Keratinocyte (primary cell): ENCODE results near the gene ITGB1BP2. TPM values are rescaled to one million over a fixed set of nuclear protein-coding genes. Genes with fewer than 3 reads are reported as not detected.

Experiments
- DNase-seq: peaks from one replicate; pipeline ENCODE4 v3.0.0-alpha.2; 2011; ENCODE audit warnings: low read depth, missing footprints, low spot score
- FAIRE-seq: peaks from 2 replicates; lab custom pipeline; 2011; peaks lifted over from hg19 to GRCh38; lab: Jason Lieb, UNC
- H2AFZ ChIP-seq: 2 replicates; pipeline ENCODE4 v1.6.0; 2012; ENCODE audit warnings: low read length, control low read depth, inconsistent platforms; ENCODE audit not compliant: control insufficient read depth
- H3K27ac ChIP-seq: 2 replicates; pipeline ENCODE4 v1.5.1; 2011; ENCODE audit warnings: low read length; ENCODE audit not compliant: control insufficient read depth, insufficient read depth
- H3K27me3 ChIP-seq: 3 replicates; pipeline ENCODE4 v1.6.0; 2011; ENCODE audit warnings: low read length; ENCODE audit not compliant: control insufficient read depth, insufficient read depth; ENCODE audit errors: extremely low read depth
- H3K36me3 ChIP-seq, 2 experiments: 2 replicates in 1 of 2; 3 replicates in 1 of 2; pipeline ENCODE4 v1.5.1; 2011; ENCODE audit warnings: low read length in 2 of 2, mild to moderate bottlenecking in 1 of 2; ENCODE audit not compliant: control insufficient read depth in 2 of 2, insufficient read depth in 2 of 2; ENCODE audit errors: extremely low read depth in 1 of 2
- H3K4me1 ChIP-seq: 3 replicates; pipeline ENCODE4 v1.5.1; 2011; ENCODE audit warnings: low read length; ENCODE audit not compliant: control insufficient read depth, insufficient read depth; ENCODE audit errors: extremely low read depth
- H3K4me2 ChIP-seq: 3 replicates; pipeline ENCODE4 v1.6.0; 2011; ENCODE audit warnings: low read depth, low read length; ENCODE audit not compliant: control insufficient read depth, insufficient read depth; ENCODE audit errors: extremely low read depth
- H3K4me3 ChIP-seq, 3 experiments: fragments of 200-600 bp in 1 of 3; sonication (generic) in 1 of 3; 2 replicates in 2 of 3; 3 replicates in 1 of 3; pipeline ENCODE4 v1.5.1; 2011 to 2016; ENCODE audit warnings: low read length in 3 of 3, mild to moderate bottlenecking in 3 of 3, control low read depth in 2 of 3, inconsistent platforms in 1 of 3, low read depth in 1 of 3, mixed read lengths in 1 of 3, mixed run types in 1 of 3, moderate library complexity in 1 of 3; ENCODE audit not compliant: control insufficient read depth in 2 of 3, insufficient read depth in 2 of 3; ENCODE audit errors: extremely low read depth in 1 of 3
- H3K79me2 ChIP-seq: 2 replicates; pipeline ENCODE4 v1.6.0; 2012; ENCODE audit warnings: low read length; ENCODE audit not compliant: control insufficient read depth, insufficient read depth
- H3K9ac ChIP-seq: 3 replicates; pipeline ENCODE4 v1.6.0; 2011; ENCODE audit warnings: low read length; ENCODE audit not compliant: control insufficient read depth, insufficient read depth; ENCODE audit errors: extremely low read depth
- H3K9me1 ChIP-seq: 3 replicates; pipeline ENCODE4 v1.6.0; 2011; ENCODE audit warnings: low read length; ENCODE audit not compliant: control insufficient read depth, insufficient read depth; ENCODE audit errors: extremely low read depth
- H3K9me3 ChIP-seq: 2 replicates; pipeline ENCODE4 v1.5.1; 2012; ENCODE audit warnings: low read depth, low read length; ENCODE audit not compliant: control insufficient read depth
- H4K20me1 ChIP-seq: 3 replicates; pipeline ENCODE4 v1.6.0; 2011; ENCODE audit warnings: low read length; ENCODE audit not compliant: control insufficient read depth, insufficient read depth; ENCODE audit errors: extremely low read depth
- EZH2 ChIP-seq: IDR thresholded peaks from one replicate; pipeline ENCODE4 v1.6.1; 2012; ENCODE audit warnings: inconsistent platforms, mild to moderate bottlenecking, low read length, moderate library complexity
- dilution Hi-C: fragments of 300-500 bp; cut with MboI; formaldehyde crosslinking; loops from one replicate; pipeline ENCODE4 v1.7.0; 2020; ENCODE audit warnings: low sequenced_read_pairs; ENCODE audit not compliant: extremely low pct_ligation_motif_present
- polyA plus RNA-seq, 5 experiments: library from polyadenylated mRNA; depleted of rRNA in 3 of 5; stranded (reverse) in 3 of 5; stranded (forward) in 1 of 5; unstranded in 1 of 5; fragments of >200 nt; gene quantifications; 1 replicate in 1 of 5; 2 replicates in 3 of 5; 3 replicates in 1 of 5; pipeline versions ENCODE4 v1.2.1 to v1.2.3, GENCODE V29; 2011 to 2012; ENCODE audit warnings: missing spikeins in 2 of 5, low read depth in 1 of 5, low replicate concordance in 1 of 5
- TF ChIP-seq, protein P1 (sequence below), 3 experiments: IDR thresholded peaks in 1 of 3; conservative IDR thresholded peaks in 1 of 3; optimal IDR thresholded peaks in 1 of 3; 2 replicates in 2 of 3; 3 replicates in 1 of 3; pipeline versions ENCODE3 to v1.5.1; 2011; ENCODE audit warnings: low read length in 3 of 3, mild to moderate bottlenecking in 3 of 3, moderate library complexity in 2 of 3, control low read depth in 1 of 3, inconsistent platforms in 1 of 3; ENCODE audit not compliant: insufficient read depth in 2 of 3; ENCODE audit errors: extremely low read depth in 1 of 3

Gene ITGB1BP2
- polyA plus RNA-seq, 1 donor (not counting 4 experiments of a cell fraction or from before 2014, with no cell fraction given), result 1.0 TPM

DNA sequence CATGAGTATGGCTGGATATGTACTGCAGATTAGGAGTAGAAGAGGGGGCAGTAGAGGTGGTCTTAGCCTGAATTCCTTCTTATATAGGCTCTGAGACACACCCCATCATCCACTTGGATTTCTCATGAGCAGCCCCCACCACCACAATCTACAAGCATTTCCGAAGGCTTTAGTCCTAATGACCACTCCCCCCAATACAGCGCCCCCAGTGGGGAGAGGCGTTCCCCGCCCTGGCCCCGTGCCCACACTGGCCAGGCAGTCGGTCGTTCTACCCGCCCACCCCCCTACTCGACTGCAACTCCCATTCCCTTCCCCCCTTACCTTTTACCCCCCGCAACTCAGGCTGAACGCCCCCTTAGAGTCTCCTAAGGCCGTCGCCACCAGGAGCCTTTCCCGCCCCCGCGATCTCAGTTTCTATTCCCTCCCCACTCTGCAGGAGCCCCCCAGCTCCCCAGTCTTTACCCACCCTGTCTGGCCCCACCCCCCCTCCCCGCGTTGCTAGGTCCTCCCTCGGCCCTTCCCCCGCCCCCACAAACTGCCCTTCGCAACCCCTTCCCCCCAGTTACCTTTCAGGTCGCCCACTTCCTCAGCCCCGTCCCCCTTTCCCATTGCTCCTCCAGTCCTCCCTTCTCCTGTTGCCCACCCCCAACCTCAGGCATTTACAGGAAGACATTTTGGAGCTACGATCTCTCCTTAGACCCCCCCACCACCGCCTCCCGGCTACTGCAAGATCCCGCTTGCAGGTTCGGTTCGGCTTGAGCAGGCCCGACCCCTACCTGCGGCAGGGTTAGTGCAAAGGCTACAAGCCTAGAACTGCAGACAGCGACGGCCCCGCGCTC is 48.1 kb upstream of the ITGB1BP2 start:
- peaks cover 2% of the 10 kb centered on the region for H3K4me1 ChIP-seq
- peaks cover 3% of the 10 kb centered on the region for H3K79me2 ChIP-seq
- H3K27me3 ChIP-seq, result no peaks in the 10 kb centered on the region
- H3K9ac ChIP-seq, result peak overlapping the region; percentile 72
- DNase-seq (no peak), FAIRE-seq (no peak)
- H3K4me3 ChIP-seq, result peak overlapping the region; percentile 63 to 74 (median 69)
- no peaks in the 10 kb centered on the region for H4K20me1 ChIP-seq
- TF ChIP-seq EZH2, result no peak
- TF ChIP-seq, protein P1, sequence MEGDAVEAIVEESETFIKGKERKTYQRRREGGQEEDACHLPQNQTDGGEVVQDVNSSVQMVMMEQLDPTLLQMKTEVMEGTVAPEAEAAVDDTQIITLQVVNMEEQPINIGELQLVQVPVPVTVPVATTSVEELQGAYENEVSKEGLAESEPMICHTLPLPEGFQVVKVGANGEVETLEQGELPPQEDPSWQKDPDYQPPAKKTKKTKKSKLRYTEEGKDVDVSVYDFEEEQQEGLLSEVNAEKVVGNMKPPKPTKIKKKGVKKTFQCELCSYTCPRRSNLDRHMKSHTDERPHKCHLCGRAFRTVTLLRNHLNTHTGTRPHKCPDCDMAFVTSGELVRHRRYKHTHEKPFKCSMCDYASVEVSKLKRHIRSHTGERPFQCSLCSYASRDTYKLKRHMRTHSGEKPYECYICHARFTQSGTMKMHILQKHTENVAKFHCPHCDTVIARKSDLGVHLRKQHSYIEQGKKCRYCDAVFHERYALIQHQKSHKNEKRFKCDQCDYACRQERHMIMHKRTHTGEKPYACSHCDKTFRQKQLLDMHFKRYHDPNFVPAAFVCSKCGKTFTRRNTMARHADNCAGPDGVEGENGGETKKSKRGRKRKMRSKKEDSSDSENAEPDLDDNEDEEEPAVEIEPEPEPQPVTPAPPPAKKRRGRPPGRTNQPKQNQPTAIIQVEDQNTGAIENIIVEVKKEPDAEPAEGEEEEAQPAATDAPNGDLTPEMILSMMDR (optimal IDR thresholded peaks at IDR 0.05 in 1 of 3, IDR thresholded peaks at IDR 0.05 in 1 of 3, conservative IDR thresholded peaks at IDR 0.05 in 1 of 3; ENCODE audit: extremely low read depth in 1 of 3, insufficient read depth in 2 of 3, low read length in 3 of 3), result peak in 2 of 3 experiments; percentile 27 to 58
- H2AFZ ChIP-seq, result peak overlapping the region; percentile 60
- H3K36me3 ChIP-seq, result no peaks in the 10 kb centered on the region
- H3K9me1 ChIP-seq, result no peaks in the 10 kb centered on the region
- peak overlapping the region; percentile 64 for H3K4me2 ChIP-seq
- H3K9me3 ChIP-seq, result no peaks in the 10 kb centered on the region
- dilution Hi-C loops, result no loop called here
- H3K27ac ChIP-seq, result peak overlapping the region; percentile 31

DNA sequence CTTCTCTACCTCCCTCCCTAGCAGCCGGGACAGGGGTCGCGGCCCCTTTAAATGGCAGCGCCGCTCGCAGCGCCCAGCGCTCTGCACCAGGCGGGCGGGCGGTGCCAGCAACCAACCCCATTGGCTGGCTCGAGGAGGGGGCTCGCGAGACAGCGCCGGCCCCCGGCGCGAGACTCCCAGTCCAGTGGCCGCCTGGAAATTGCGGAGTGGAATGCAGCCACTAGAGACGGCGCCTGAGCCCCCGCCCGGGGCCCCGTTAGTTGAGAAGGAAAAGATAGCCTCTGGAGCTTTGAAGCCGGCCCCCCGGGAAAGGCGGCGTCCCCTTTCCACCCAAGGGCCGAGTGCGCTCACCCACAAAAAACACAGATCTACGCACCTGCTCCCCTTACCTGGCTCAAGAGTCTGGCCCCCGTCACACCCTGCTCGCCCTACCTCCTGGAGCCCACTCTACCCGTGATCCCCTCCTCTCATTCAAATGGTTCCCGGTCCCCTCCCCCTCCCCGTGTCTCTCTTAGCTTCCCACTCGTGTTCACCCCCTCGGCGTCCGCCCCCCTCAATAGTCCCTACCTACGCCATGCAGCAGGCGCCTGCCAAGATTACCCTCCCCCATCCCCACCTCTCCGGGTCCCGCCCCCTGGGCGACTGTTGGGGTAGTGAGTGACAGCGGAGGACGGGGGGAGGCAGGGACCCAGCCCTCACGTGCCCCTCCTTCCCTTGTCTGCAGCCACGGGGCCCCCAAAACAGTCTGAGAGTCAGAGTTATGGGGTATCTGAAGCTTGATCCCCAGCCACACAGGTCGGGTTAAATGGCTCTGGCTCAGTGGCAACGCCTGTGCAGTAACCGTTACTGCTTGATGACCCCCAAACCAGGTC is 47.2 kb upstream of the ITGB1BP2 start, which contains the start of gene ZMYM3:
ZMYM3 (minus strand) TSS at position 49 of the 872 bp plus-strand sequence. CDS start 885 bp downstream, outside the sequence.
- Histone ChIP-seq H3K36me3 (no peaks in the 10 kb centered on the region), H3K79me2 (peaks cover 3% of the 10 kb centered on the region), H3K4me3 (peak within 1 kb of the TSS; percentile 63 to 74 (median 69)), H3K4me2 (peak within 1 kb of the TSS; percentile 80), H3K9me1 (no peaks in the 10 kb centered on the region), H3K9ac (peak within 1 kb of the TSS; percentile 72), H2AFZ (peak within 1 kb of the TSS; percentile 69), H3K27me3 (no peaks in the 10 kb centered on the region), H4K20me1 (no peaks in the 10 kb centered on the region), H3K9me3 (no peaks in the 10 kb centered on the region), H3K27ac (peak within 1 kb of the TSS; percentile 31), H3K4me1 (peaks cover 2% of the 10 kb centered on the region)
- FAIRE-seq (no peak), DNase-seq (no peak)
- dilution Hi-C loops, result no loop called here
- TF ChIP-seq, protein P1 (optimal IDR thresholded peaks at IDR 0.05 in 1 of 3, IDR thresholded peaks at IDR 0.05 in 1 of 3, conservative IDR thresholded peaks at IDR 0.05 in 1 of 3; ENCODE audit: extremely low read depth in 1 of 3, insufficient read depth in 2 of 3, low read length in 3 of 3), result no peak
- no peak for TF ChIP-seq EZH2
